ENCODE results near the gene SMYD3.

Gene SMYD3

DNA sequence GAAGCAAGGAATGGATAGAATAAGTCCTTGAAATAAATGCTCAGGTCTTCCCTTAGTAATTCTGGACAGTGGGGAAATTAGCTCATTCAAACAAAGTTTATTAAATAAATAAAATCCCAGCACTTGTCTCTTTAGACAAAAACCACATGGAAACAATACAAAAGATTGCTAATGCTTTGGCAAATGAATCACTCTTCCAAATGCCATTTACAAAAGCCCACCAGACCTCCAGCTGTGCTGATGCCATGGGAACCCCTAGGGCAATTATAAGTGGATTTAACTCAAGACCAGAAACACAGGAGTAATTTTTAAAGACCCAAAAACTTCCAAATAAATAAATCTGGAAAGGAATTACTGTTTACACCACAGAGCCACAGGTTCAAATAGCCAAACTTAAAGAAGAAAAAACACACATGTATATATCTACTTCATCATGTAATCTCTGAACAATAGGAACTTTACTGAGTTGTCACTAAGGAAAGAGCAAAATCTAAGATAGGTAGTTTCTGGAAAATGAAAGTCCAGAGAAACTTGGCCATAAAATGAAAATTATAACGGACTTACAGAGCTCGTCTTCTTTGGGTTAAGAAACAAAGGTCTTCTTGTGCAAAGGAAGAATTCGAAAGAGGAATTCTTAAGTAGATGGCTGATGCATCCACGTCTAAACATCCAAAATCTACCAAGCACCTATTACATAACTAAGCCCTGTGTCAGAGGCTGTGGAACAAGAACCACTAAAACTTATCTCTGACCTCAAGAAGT is 399.4 kb downstream of the SMYD3 start:
- Histone ChIP-seq H3K9me3 (ENCODE audit: low read length) (no peaks in the 10 kb centered on the region), H3K4me3 (ENCODE audit: low read depth in 1 of 2, low read length in 2 of 2) (no peak overlapping the region), H3K27ac (ENCODE audit: low read depth, low read length) (no peak overlapping the region)

DNA sequence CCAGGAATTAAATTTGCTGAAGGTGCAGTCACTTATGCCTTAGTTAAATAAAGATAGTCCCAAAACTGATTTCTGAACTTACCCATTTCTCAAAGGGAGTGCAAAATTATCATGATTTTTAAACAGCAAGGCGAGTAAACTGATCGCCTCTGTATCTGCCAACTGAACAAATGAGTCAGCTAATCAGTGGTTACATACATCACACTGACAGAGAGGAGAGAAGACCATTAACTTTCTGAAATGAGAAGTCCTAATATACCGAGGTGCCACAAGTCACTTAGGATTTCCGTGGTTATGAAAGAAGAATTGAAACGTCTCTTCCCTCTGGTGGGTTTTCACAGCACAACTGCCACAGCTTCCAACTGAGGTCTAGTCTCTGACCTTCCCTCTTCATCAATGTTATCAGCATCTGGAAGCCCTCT is 400.7 kb downstream of the SMYD3 start:
- H3K4me1 ChIP-seq (ENCODE audit: insufficient read depth, low read length): peaks cover 18% of the 10 kb centered on the region
- no peak overlapping the region for H3K27ac ChIP-seq (ENCODE audit: low read depth, low read length)
- no peaks in the 10 kb centered on the region for H3K36me3 ChIP-seq (ENCODE audit: insufficient read depth, low read length)
- no peak overlapping the region for H3K9ac ChIP-seq (ENCODE audit: low read length)
- no peaks in the 10 kb centered on the region for H3K27me3 ChIP-seq (ENCODE audit: control insufficient read depth in 1 of 2, insufficient read depth in 2 of 2, low read length in 2 of 2)
- H3K9me3 ChIP-seq (ENCODE audit: low read length): no peaks in the 10 kb centered on the region
- H3K4me3 ChIP-seq (ENCODE audit: low read depth in 1 of 2, low read length in 2 of 2): no peak overlapping the region

More for the DNA sequence above, 399.4 kb downstream of the SMYD3 start:
- Histone ChIP-seq H3K4me1 (ENCODE audit: insufficient read depth, low read length) (peaks cover 21% of the 10 kb centered on the region), H3K36me3 (ENCODE audit: insufficient read depth, low read length) (no peaks in the 10 kb centered on the region), H3K9ac (ENCODE audit: low read length) (no peak overlapping the region), H3K27me3 (ENCODE audit: control insufficient read depth in 1 of 2, insufficient read depth in 2 of 2, low read length in 2 of 2) (no peaks in the 10 kb centered on the region)

DNA sequence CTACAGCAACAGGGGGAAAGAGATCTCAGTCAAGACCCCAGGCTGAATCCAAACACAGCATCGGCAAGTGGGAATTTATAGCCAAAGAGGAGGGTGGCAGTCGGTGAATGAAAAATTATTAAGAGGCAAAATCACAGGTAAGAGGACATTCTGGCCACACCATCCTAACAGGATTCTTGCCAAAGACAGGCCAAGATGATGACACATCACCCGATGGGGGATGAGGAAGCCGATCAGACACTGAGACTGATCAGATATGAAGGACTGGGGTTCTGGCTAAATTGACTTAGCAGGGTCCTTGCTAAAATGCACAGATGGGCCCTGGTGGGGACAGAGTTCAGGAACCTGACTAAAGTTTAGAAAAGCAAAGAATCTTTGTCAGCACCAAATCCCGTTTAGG is 402.2 kb downstream of the SMYD3 start:
- Histone ChIP-seq H3K9me3 (ENCODE audit: low read length) (no peaks in the 10 kb centered on the region), H3K27ac (ENCODE audit: low read depth, low read length) (no peak overlapping the region), H3K4me3 (ENCODE audit: low read depth in 1 of 2, low read length in 2 of 2) (no peak overlapping the region), H3K36me3 (ENCODE audit: insufficient read depth, low read length) (no peaks in the 10 kb centered on the region), H3K4me1 (ENCODE audit: insufficient read depth, low read length) (peaks cover 6% of the 10 kb centered on the region), H3K27me3 (ENCODE audit: control insufficient read depth in 1 of 2, insufficient read depth in 2 of 2, low read length in 2 of 2) (no peaks in the 10 kb centered on the region), H3K9ac (ENCODE audit: low read length) (no peak overlapping the region)

DNA sequence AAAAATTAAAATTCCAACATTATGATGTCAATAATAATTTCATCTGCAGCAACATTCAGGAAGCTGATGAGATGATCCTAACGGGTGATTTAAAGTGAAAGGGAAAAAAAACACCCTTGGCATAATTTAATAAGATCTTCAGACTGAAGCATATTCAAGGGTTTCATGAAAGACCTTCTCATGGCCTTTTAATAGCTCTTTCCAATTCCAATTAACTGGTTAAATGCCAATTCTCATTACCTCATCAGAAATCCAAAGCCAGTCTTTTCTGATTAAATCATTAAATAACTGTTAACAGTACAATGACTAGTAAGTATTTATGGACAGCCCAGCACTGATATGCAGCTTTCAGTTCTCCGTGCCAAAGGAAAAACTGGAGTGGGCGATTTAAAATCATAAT is 407.5 kb downstream of the SMYD3 start:
- Histone ChIP-seq H3K36me3 (ENCODE audit: insufficient read depth, low read length) (no peaks in the 10 kb centered on the region), H3K27me3 (ENCODE audit: control insufficient read depth in 1 of 2, insufficient read depth in 2 of 2, low read length in 2 of 2) (no peaks in the 10 kb centered on the region), H3K4me3 (ENCODE audit: low read depth in 1 of 2, low read length in 2 of 2) (no peak overlapping the region), H3K9me3 (ENCODE audit: low read length) (no peaks in the 10 kb centered on the region), H3K27ac (ENCODE audit: low read depth, low read length) (no peak overlapping the region), H3K4me1 (ENCODE audit: insufficient read depth, low read length) (no peaks in the 10 kb centered on the region), H3K9ac (ENCODE audit: low read length) (no peak overlapping the region)

DNA sequence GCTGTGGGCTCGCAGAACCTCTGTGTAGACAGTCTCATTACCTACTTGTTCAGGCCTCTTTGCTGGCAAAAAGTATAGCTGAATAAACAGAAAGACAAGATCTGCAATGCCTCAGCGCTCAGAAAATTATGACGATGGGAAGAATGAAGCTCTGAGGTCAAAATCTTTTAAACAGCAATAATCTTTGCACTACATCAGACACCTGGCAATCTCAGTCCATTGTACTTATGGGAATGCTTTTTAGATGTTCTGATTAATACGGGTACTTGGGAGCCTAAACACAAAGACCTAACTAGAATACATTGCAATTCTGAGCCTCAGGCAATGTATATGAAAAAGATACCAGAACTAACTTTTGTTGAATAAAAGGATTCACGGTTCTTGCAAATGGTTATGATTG is 410.7 kb downstream of the SMYD3 start:
- H3K27me3 ChIP-seq (ENCODE audit: control insufficient read depth in 1 of 2, insufficient read depth in 2 of 2, low read length in 2 of 2): no peaks in the 10 kb centered on the region
- H3K4me3 ChIP-seq (ENCODE audit: low read depth in 1 of 2, low read length in 2 of 2): no peak overlapping the region
- no peaks in the 10 kb centered on the region for H3K9me3 ChIP-seq (ENCODE audit: low read length)
- no peak overlapping the region for H3K27ac ChIP-seq (ENCODE audit: low read depth, low read length)
- no peak overlapping the region for H3K9ac ChIP-seq (ENCODE audit: low read length)
- H3K4me1 ChIP-seq (ENCODE audit: insufficient read depth, low read length): no peaks in the 10 kb centered on the region
- H3K36me3 ChIP-seq (ENCODE audit: insufficient read depth, low read length): no peaks in the 10 kb centered on the region

DNA sequence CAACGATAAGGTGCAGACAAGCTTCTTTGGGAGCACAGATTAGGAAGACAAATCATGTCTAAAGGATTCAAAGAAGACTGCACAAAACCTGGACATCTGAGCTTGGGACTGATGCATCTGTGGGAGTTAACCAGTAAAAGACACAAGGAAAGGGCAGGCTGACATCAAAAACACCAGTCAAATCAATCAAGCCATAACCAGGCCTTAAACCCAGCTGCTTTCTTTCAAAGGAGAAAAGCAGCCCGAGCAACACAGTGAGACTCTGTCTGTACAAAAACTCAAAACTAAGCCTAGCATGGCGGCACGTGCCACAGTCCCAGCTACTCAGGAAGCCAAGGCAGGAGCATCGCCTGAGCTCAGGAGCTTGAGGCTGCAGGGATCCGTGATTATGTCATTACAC is 411.6 kb downstream of the SMYD3 start:
- Histone ChIP-seq H3K9me3 (ENCODE audit: low read length) (no peaks in the 10 kb centered on the region), H3K27me3 (ENCODE audit: control insufficient read depth in 1 of 2, insufficient read depth in 2 of 2, low read length in 2 of 2) (no peaks in the 10 kb centered on the region)

DNA sequence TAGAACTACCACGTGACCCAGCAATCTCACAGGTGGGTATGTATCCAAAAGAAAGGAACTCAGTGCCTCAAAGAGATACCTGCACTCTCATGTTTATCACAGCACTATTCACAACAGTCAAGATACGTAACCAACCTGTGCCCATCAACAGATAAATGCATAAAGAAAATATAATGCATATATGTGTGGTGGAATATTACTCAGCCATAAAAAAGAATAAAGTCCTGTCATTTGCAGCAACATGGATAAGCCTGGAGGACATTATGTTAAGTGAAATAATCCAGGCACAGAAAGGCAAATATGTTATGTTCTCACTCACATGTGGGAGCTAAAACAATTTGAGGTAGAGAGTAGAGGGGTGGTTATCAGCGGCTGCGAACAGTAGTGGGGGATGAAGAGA is 413.8 kb downstream of the SMYD3 start:
- no peaks in the 10 kb centered on the region for H3K36me3 ChIP-seq (ENCODE audit: insufficient read depth, low read length)
- H3K27ac ChIP-seq (ENCODE audit: low read depth, low read length): no peak overlapping the region
- H3K4me3 ChIP-seq (ENCODE audit: low read depth in 1 of 2, low read length in 2 of 2): no peak overlapping the region
- H3K9me3 ChIP-seq (ENCODE audit: low read length): no peaks in the 10 kb centered on the region
- H3K27me3 ChIP-seq (ENCODE audit: control insufficient read depth in 1 of 2, insufficient read depth in 2 of 2, low read length in 2 of 2): no peaks in the 10 kb centered on the region
- H3K4me1 ChIP-seq (ENCODE audit: insufficient read depth, low read length): no peaks in the 10 kb centered on the region
- no peak overlapping the region for H3K9ac ChIP-seq (ENCODE audit: low read length)

More for the DNA sequence above, 411.6 kb downstream of the SMYD3 start:
- Histone ChIP-seq H3K4me3 (ENCODE audit: low read depth in 1 of 2, low read length in 2 of 2) (no peak overlapping the region), H3K4me1 (ENCODE audit: insufficient read depth, low read length) (no peaks in the 10 kb centered on the region), H3K27ac (ENCODE audit: low read depth, low read length) (no peak overlapping the region), H3K36me3 (ENCODE audit: insufficient read depth, low read length) (no peaks in the 10 kb centered on the region), H3K9ac (ENCODE audit: low read length) (no peak overlapping the region)

DNA sequence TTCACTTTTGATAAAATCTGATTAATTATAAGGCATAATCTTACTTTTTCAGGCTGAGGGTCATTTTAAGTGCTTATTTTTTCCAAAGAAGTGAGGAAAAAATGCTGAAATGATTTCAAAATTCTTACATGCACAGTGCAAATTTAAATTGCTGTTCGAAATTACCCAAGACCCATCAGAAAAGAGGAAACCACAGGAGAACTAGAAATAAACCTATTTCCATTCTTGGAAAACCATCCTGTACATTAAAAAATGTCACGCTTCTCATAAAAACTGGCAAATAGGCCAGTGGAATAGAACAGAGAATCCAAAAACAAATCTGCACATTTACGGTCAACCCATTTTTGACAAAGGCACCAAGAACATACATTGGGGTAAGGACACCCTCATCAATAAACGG is 414.9 kb downstream of the SMYD3 start:
- H3K27me3 ChIP-seq (ENCODE audit: control insufficient read depth in 1 of 2, insufficient read depth in 2 of 2, low read length in 2 of 2): no peaks in the 10 kb centered on the region
- no peaks in the 10 kb centered on the region for H3K9me3 ChIP-seq (ENCODE audit: low read length)
- no peaks in the 10 kb centered on the region for H3K4me1 ChIP-seq (ENCODE audit: insufficient read depth, low read length)

DNA sequence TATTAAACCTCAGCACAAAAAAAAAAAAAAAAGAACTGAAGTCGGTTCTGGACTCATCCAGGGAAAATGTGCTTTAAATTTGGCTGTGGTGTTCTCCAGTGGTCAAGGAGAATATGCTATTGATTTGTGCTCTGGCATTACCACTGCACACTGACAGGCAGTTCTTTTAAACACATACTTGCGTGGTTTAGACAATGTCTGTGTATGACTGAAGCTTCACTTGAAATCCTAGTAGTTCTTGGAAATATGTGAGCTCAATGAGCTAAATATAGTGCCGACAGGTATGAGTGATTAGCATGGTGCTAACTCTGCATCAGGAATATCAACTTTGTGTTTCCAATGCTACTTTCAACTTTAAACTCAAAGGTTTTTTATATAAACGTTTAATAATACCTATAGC is 415.6 kb downstream of the SMYD3 start:
- H3K9ac ChIP-seq (ENCODE audit: low read length): no peak overlapping the region
- H3K36me3 ChIP-seq (ENCODE audit: insufficient read depth, low read length): no peaks in the 10 kb centered on the region
- H3K9me3 ChIP-seq (ENCODE audit: low read length): no peaks in the 10 kb centered on the region
- no peaks in the 10 kb centered on the region for H3K4me1 ChIP-seq (ENCODE audit: insufficient read depth, low read length)
- no peak overlapping the region for H3K27ac ChIP-seq (ENCODE audit: low read depth, low read length)
- no peaks in the 10 kb centered on the region for H3K27me3 ChIP-seq (ENCODE audit: control insufficient read depth in 1 of 2, insufficient read depth in 2 of 2, low read length in 2 of 2)
- no peak overlapping the region for H3K4me3 ChIP-seq (ENCODE audit: low read depth in 1 of 2, low read length in 2 of 2)

More for the DNA sequence above, 414.9 kb downstream of the SMYD3 start:
- H3K9ac ChIP-seq (ENCODE audit: low read length): no peak overlapping the region
- no peak overlapping the region for H3K4me3 ChIP-seq (ENCODE audit: low read depth in 1 of 2, low read length in 2 of 2)
- H3K36me3 ChIP-seq (ENCODE audit: insufficient read depth, low read length): no peaks in the 10 kb centered on the region
- no peak overlapping the region for H3K27ac ChIP-seq (ENCODE audit: low read depth, low read length)

DNA sequence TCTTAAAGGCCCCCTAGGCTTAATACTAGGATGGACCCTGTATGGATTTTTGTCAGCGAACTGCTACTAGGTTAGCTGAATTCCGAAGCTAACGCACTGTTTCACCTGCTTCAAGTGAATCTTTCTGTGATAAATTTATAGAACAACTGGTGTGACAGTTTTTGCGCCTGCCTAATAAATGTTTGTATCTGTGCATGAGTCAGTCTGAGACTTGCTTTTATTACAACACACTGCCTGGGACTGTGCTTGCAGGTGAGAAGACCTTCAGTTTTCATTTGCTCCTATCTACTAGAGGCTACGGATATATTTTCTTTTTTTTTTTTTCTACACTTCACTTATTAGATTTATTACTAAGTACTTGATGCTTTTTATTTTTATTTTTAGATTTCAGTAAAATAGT is 420.9 kb downstream of the SMYD3 start:
- H3K4me1 ChIP-seq (ENCODE audit: insufficient read depth, low read length): no peaks in the 10 kb centered on the region
- no peaks in the 10 kb centered on the region for H3K27me3 ChIP-seq (ENCODE audit: control insufficient read depth in 1 of 2, insufficient read depth in 2 of 2, low read length in 2 of 2)
- no peak overlapping the region for H3K9ac ChIP-seq (ENCODE audit: low read length)
- no peaks in the 10 kb centered on the region for H3K36me3 ChIP-seq (ENCODE audit: insufficient read depth, low read length)
- H3K27ac ChIP-seq (ENCODE audit: low read depth, low read length): no peak overlapping the region
- H3K4me3 ChIP-seq (ENCODE audit: low read depth in 1 of 2, low read length in 2 of 2): no peak overlapping the region
- H3K9me3 ChIP-seq (ENCODE audit: low read length): no peaks in the 10 kb centered on the region

DNA sequence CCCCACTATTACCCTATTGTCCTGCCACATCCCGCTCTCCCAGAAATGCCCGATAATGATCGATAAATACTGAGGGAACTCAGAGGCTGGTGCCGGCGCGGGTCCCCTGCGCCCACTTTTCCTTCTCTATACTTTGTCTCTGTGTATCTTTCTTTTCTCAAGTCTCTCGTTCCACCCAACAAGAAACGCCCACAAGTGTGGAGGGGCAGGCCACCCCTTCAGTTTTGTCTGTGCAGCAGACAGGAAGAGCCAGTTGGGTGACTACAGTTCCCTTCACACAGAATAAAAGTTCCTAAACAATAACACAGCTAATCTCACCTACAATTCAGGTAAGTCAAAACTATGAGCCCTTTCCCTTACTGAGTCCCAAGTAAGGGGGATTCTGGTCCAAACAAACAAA is 423.7 kb downstream of the SMYD3 start:
- Histone ChIP-seq H3K4me3 (ENCODE audit: low read depth in 1 of 2, low read length in 2 of 2) (no peak overlapping the region), H3K9me3 (ENCODE audit: low read length) (no peaks in the 10 kb centered on the region), H3K4me1 (ENCODE audit: insufficient read depth, low read length) (peaks cover 2% of the 10 kb centered on the region), H3K27me3 (ENCODE audit: control insufficient read depth in 1 of 2, insufficient read depth in 2 of 2, low read length in 2 of 2) (no peaks in the 10 kb centered on the region), H3K36me3 (ENCODE audit: insufficient read depth, low read length) (no peaks in the 10 kb centered on the region), H3K9ac (ENCODE audit: low read length) (no peak overlapping the region), H3K27ac (ENCODE audit: low read depth, low read length) (no peak overlapping the region)
